Common myeloid progenitor, CD34-positive (primary cell): ENCODE data around the gene ALOXE3.

Experiments used
- CTCF ChIA-PET: fragments of 350-600 bp; sonication (Branson Sonifier 250); formaldehyde crosslinking; loops from one replicate; lab custom pipeline; 2021; ENCODE audit warnings: antibody characterized with exemption; lab: Charles Lee
- POLR2A ChIA-PET: fragments of 350-600 bp; sonication (Branson Sonifier 250); formaldehyde crosslinking; loops from one replicate; lab custom pipeline; 2021; ENCODE audit warnings: antibody characterized with exemption; lab: Charles Lee
- DNase-seq, 3 donors: peaks; one replicate each; pipeline versions ENCODE4 v3.0.0 to v3.0.0-alpha.2; 2013
- H3K27ac ChIP-seq, 2 experiments: 1 replicate in 1 of 2; 2 replicates in 1 of 2; pipeline ENCODE4 v1.7.0; 2013; ENCODE audit warnings: inconsistent platforms in 2 of 2, low read length in 2 of 2, mild to moderate bottlenecking in 2 of 2, low read depth in 1 of 2, moderate library complexity in 1 of 2; ENCODE audit not compliant: severe bottlenecking in 2 of 2, insufficient read depth in 1 of 2, poor library complexity in 1 of 2
- H3K27me3 ChIP-seq, 5 experiments: replicated peaks in 2 of 5; 1 replicate in 3 of 5; 2 replicates in 2 of 5; pipeline versions ENCODE4 v1.6.1 to v1.7.0; 2013; ENCODE audit warnings: low read length in 4 of 5, mild to moderate bottlenecking in 2 of 5, moderate library complexity in 2 of 5, inconsistent platforms in 1 of 5; ENCODE audit not compliant: insufficient read depth in 5 of 5, control insufficient read depth in 4 of 5
- H3K36me3 ChIP-seq, 4 experiments: 1 replicate in 2 of 4; 2 replicates in 2 of 4; pipeline versions ENCODE4 v1.6.1 to v1.7.0; 2013; ENCODE audit warnings: low read length in 3 of 4, control low read depth in 1 of 4, mild to moderate bottlenecking in 1 of 4; ENCODE audit not compliant: control insufficient read depth in 4 of 4, insufficient read depth in 4 of 4
- H3K4me1 ChIP-seq, 4 experiments: 1 replicate in 3 of 4; 2 replicates in 1 of 4; pipeline versions ENCODE4 v1.6.1 to v1.7.1; 2013; ENCODE audit warnings: low read length in 3 of 4, mild to moderate bottlenecking in 3 of 4, control low read depth in 1 of 4, inconsistent platforms in 1 of 4, moderate library complexity in 1 of 4; ENCODE audit not compliant: control insufficient read depth in 4 of 4, insufficient read depth in 4 of 4; ENCODE audit errors: control extremely low read depth in 1 of 4
- H3K4me3 ChIP-seq, 7 experiments: 1 replicate in 4 of 7; 2 replicates in 3 of 7; pipeline versions ENCODE4 v1.5.1 to v1.7.0; 2013; ENCODE audit warnings: mild to moderate bottlenecking in 7 of 7, low read length in 6 of 7, moderate library complexity in 6 of 7, inconsistent platforms in 2 of 7, low read depth in 2 of 7, control low read depth in 1 of 7; ENCODE audit not compliant: insufficient read depth in 4 of 7, control insufficient read depth in 1 of 7; ENCODE audit errors: extremely low read depth in 1 of 7
- H3K9me3 ChIP-seq, 5 experiments: 1 replicate in 4 of 5; 2 replicates in 1 of 5; pipeline versions ENCODE4 v1.6.1 to v1.7.1; 2013; ENCODE audit warnings: low read length in 4 of 5, mild to moderate bottlenecking in 2 of 5, inconsistent platforms in 1 of 5, low read depth in 1 of 5, moderate library complexity in 1 of 5; ENCODE audit not compliant: control insufficient read depth in 4 of 5, insufficient read depth in 2 of 5; ENCODE audit errors: control extremely low read depth in 1 of 5
- WGBS: methylation state at CpG from one replicate; pipeline ENCODE4 v1.1.5; 2013; ENCODE audit not compliant: insufficient coverage; 5-methylcytosine and 5-hydroxymethylcytosine counted together

The ALOXE3 gene

DNA sequence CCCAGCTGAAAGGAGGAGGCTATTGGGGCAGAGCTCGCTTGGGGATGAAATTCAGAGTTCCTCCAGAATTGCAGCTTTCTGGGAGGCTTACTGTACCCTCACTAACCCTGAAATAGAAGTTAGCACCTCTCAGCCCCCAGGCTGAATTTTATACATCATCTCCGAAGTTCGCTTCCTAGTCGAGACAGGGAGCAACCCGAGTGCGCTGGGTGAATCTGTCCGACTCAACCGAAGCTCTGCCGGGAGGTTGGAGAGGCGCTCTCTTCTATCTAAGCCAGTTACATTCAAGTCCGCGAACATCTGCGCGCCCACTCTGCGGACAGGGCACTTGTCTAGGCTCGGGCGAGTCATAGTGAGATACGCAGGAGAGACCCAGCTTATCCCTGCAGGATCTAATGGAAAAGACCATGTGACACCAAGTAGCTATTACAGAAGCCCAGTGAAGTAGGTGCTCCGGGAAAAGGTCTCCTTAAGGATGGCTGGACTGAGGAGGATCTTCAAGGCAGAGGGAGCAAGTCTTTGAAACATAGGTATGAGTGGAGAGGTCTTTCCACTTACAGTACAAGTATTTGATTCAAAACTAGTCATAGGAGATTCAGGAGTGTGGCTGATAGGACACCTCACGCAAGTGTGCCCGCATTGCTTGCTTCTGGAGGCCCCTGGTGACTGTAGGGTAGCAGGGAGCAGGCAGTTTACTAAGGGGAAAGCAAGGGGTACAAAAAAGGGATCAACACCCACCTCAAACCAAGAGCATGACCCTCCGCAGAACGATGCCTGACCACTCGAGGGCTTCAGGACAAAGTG is 6.2 kb upstream of the ALOXE3 start:
- Histone ChIP-seq H3K4me1 (peaks cover 12 to 69% (median 67%) of the 10 kb centered on the region in 4 experiments), H3K4me3 (peak overlapping the region in 6 of 7 experiments; percentile 51 to 93 (median 78)), H3K9me3 (no peaks in the 10 kb centered on the region), H3K27ac (no peak overlapping the region), H3K27me3 (peaks cover 7 to 47% (median 23%) of the 10 kb centered on the region in 5 experiments), H3K36me3 (no peaks in the 10 kb centered on the region)
- WGBS = under 1% methylated on average over 22 of the region's 24 CpGs
- POLR2A ChIA-PET = interaction anchor here (0.5 to 0.9 kb wide), 2 partner anchors 49 to 231 kb away, joined by 3 to 5 read pairs; no protein-coding TSS in a partner anchor
- peak in 1 of 3 donors; percentile 32 for DNase-seq
- CTCF ChIA-PET = interaction anchor here (1.0 to 3.9 kb wide), 6 partner anchors 8 to 67 kb away, joined by 3 to 25 read pairs (median 5); no protein-coding TSS in a partner anchor

DNA sequence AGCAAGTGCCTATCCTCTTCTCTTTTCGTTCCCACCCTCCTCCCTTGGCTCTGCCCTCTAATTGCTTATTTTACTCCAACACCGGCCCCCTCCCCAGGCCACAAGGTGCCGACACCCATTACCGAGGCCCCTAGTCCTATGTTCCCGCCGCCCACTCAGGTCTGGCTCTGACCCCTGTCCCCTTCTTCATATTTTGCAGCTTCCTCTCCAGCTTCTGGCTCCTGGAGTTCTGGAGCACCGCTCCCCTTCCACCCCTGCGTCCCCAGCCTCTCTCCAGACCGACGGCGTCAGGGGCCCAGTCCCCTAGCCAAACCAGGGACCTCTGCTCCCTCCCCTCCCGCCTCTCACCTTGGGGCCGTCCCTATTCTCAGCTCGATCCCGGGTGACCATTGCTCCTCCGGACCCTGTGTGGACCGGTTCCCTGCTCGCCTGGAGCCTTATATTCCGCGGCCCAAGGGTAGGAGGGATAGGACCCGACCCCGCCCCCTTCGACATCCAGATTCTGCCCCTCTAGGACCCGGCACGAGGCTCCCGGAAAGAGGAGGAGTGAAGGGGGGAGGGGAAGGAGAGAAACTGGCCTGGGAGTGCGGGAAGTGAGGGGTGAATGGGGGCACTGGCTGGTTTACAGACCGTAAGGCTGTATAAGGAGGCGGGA is 5.5 kb upstream of the ALOXE3 start, which contains the start of gene HES7:
Gene HES7 (minus strand): TSS at position 412 of the 655 bp plus-strand sequence. CDS start 22 bp downstream, at position 390.
- no peaks in the 10 kb centered on the region for H3K36me3 ChIP-seq
- peaks cover 7 to 47% (median 23%) of the 10 kb centered on the region in 5 experiments for H3K27me3 ChIP-seq
- WGBS = under 1% methylated on average over 21 of the region's 29 CpGs
- peaks cover 12 to 69% (median 68%) of the 10 kb centered on the region in 4 experiments for H3K4me1 ChIP-seq
- H3K4me3 ChIP-seq = peak within 1 kb of the TSS; percentile 13 to 93 (median 78)
- H3K9me3 ChIP-seq = no peaks in the 10 kb centered on the region
- CTCF ChIA-PET = interaction anchor here (1.0 to 3.9 kb wide), 7 partner anchors 9 to 66 kb away, joined by 3 to 25 read pairs (median 6); no protein-coding TSS in a partner anchor
- no peak for DNase-seq
- no peak within 1 kb of the TSS for H3K27ac ChIP-seq
- POLR2A ChIA-PET = interaction anchor here (0.9 kb wide), 1 partner anchor 50 kb away, joined by 3 read pairs; no protein-coding TSS in a partner anchor

GRCh38 chr17:8122924-8123694 is 4.8 kb upstream of the ALOXE3 start:
- peak overlapping the region; percentile 13 to 93 (median 78) for H3K4me3 ChIP-seq
- peaks cover 7 to 46% (median 23%) of the 10 kb centered on the region in 5 experiments for H3K27me3 ChIP-seq
- no peaks in the 10 kb centered on the region for H3K36me3 ChIP-seq
- POLR2A ChIA-PET = interaction anchor here (0.7 kb wide), 1 partner anchor 63 kb away, joined by 3 read pairs; no protein-coding TSS in a partner anchor
- CTCF ChIA-PET = interaction anchor here (1.5 to 3.9 kb wide), 6 partner anchors 10 to 65 kb away, joined by 4 to 25 read pairs (median 8); no protein-coding TSS in a partner anchor
- no peaks in the 10 kb centered on the region for H3K9me3 ChIP-seq
- under 1% methylated on average over 49 of the region's 55 CpGs for WGBS
- no peak overlapping the region for H3K27ac ChIP-seq
- DNase-seq = peak in 1 of 3 donors; percentile 35
- H3K4me1 ChIP-seq = peaks cover 12 to 75% (median 74%) of the 10 kb centered on the region in 4 experiments

DNA sequence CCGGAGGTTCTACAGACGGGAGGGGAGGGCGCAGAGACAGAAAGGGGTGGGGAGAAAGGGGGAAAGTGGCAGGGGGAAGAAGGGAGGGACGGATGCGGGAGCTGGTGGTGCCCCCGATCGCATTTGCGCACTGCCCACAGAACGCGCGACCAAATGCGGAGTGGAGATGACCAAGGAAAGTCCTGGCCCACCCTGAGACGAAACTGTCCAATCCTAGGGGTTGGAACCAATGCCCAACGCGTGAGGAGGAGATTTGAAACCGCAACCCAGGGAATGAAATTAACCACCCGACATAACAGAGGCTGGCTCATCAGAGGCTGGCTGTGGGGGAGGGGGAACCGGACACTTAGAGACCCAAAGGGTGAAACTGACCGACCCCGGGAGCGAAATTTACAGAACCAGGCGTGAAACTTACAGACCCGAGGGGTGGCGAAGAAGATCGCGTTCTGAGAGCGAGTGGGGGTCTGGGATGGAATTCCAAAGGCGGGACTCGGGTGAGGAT is 4.2 kb upstream of the ALOXE3 start:
- H3K4me1 ChIP-seq = peaks cover 12 to 82% (median 81%) of the 10 kb centered on the region in 4 experiments
- CTCF ChIA-PET = interaction anchor here (0.6 to 3.9 kb wide), 5 partner anchors 13 to 62 kb away, joined by 3 to 25 read pairs (median 8); no protein-coding TSS in a partner anchor
- DNase-seq = peak in 1 of 3 donors; percentile 31
- peaks cover 7 to 48% (median 27%) of the 10 kb centered on the region in 5 experiments for H3K27me3 ChIP-seq
- H3K36me3 ChIP-seq = no peaks in the 10 kb centered on the region
- under 1% methylated on average over 25 of the region's 29 CpGs for WGBS
- no peaks in the 10 kb centered on the region for H3K9me3 ChIP-seq
- H3K27ac ChIP-seq = no peak overlapping the region
- H3K4me3 ChIP-seq = peak overlapping the region; percentile 35 to 93 (median 78)
- POLR2A ChIA-PET = interaction anchor here (0.5 to 0.7 kb wide), 2 partner anchors 38 to 64 kb away, joined by 3 read pairs; no protein-coding TSS in a partner anchor

GRCh38 chr17:8121681-8122421 is 3.5 kb upstream of the ALOXE3 start:
- Histone ChIP-seq H3K27ac (no peak overlapping the region), H3K27me3 (peaks cover 7 to 51% (median 29%) of the 10 kb centered on the region in 5 experiments), H3K36me3 (no peaks in the 10 kb centered on the region), H3K9me3 (no peaks in the 10 kb centered on the region), H3K4me3 (peak overlapping the region; percentile 35 to 93 (median 78)), H3K4me1 (peaks cover 12 to 80% (median 78%) of the 10 kb centered on the region in 4 experiments)
- WGBS = 0% methylated on average over 58 of the region's 76 CpGs
- ChIA-PET CTCF (interaction anchor here (0.6 to 3.9 kb wide), 5 partner anchors 12 to 61 kb away, joined by 3 to 25 read pairs (median 8); no protein-coding TSS in a partner anchor), POLR2A (interaction anchor here (0.5 kb wide), 1 partner anchor 39 kb away, joined by 3 read pairs; no protein-coding TSS in a partner anchor)
- DNase-seq = peak; percentile 56 to 70 (median 66)
